GM12878 (cell line): ENCODE measurements around the gene OPN3. TPM values are rescaled to one million over a fixed set of nuclear protein-coding genes. Genes with fewer than 3 reads are reported as not detected.

ENCODE experiments used
- ATAC-seq: fragments of 200-7000 bp; cut with Tn5 transposase; 3 replicates; pipeline ENCODE4 v1.9.1; 2020; ENCODE audit warnings: mild to moderate bottlenecking, moderate library complexity
- BruUV-seq: library from RNA; stranded (reverse); fragments of 400-500 nt; replicated peaks from 2 replicates; lab custom pipeline; 2021; lab: Mats Ljungman, UMichigan
- CTCF ChIA-PET: fragments of 300-600 bp; sonication (Branson Sonifier 250); formaldehyde crosslinking; extraction: SDS; loops from one replicate; lab custom pipeline; 2021; ENCODE audit warnings: inconsistent platforms; lab: Yijun Ruan, JAX
- POLR2A ChIA-PET: fragments of 350-600 bp; formaldehyde crosslinking; extraction: SDS; loops from one replicate; lab custom pipeline; 2021; ENCODE audit warnings: inconsistent platforms; lab: Charles Lee
- RAD21 ChIA-PET: fragments of 300-600 bp; sonication (Branson Sonifier 250); formaldehyde crosslinking; loops from one replicate; lab custom pipeline; 2023; ENCODE audit warnings: antibody characterized with exemption; ENCODE audit not compliant: unreplicated experiment; lab: Charles Lee
- SMC1A ChIA-PET: fragments of 300-600 bp; sonication (Branson Sonifier 250); formaldehyde crosslinking; loops from one replicate; lab custom pipeline; 2023; ENCODE audit not compliant: unreplicated experiment, uncharacterized antibody; lab: Charles Lee
- DNase-seq: peaks from one replicate; pipeline ENCODE4 v3.0.0-alpha.2; 2011; ENCODE audit warnings: low read depth, low spot score
- FAIRE-seq: peaks from 3 replicates; lab custom pipeline; 2011; peaks lifted over from hg19 to GRCh38; lab: Jason Lieb, UNC
- H2AFZ ChIP-seq: 2 replicates; pipeline ENCODE4 v1.6.0; 2011; ENCODE audit warnings: low read depth, low read length, control low read depth; ENCODE audit not compliant: control insufficient read depth
- H3K27ac ChIP-seq: 2 replicates; pipeline ENCODE4 v1.5.1; 2011; ENCODE audit warnings: control low read depth; ENCODE audit not compliant: control insufficient read depth, insufficient read depth
- H3K27me3 ChIP-seq, 2 experiments: replicated peaks in 1 of 2; 2 replicates each; pipeline versions ENCODE4 v1.6.0 to v1.6.1; 2011; ENCODE audit warnings: low read length in 1 of 2; ENCODE audit not compliant: control insufficient read depth in 2 of 2, insufficient read depth in 2 of 2
- H3K36me3 ChIP-seq, 2 experiments: 2 replicates each; pipeline ENCODE4 v1.5.1; 2011; ENCODE audit warnings: low read length in 1 of 2; ENCODE audit not compliant: control insufficient read depth in 2 of 2, insufficient read depth in 2 of 2
- H3K4me1 ChIP-seq: 2 replicates; pipeline ENCODE4 v1.6.1; 2011; ENCODE audit warnings: mild to moderate bottlenecking, low read length, moderate library complexity, mixed read lengths; ENCODE audit not compliant: control insufficient read depth, insufficient read depth
- H3K4me2 ChIP-seq: 2 replicates; pipeline ENCODE4 v1.6.0; 2011; ENCODE audit warnings: control low read depth; ENCODE audit not compliant: control insufficient read depth, insufficient read depth
- H3K4me3 ChIP-seq: fragments of 200-600 bp; sonication (generic); 2 replicates; pipeline ENCODE4 v1.5.1; 2016
- H3K79me2 ChIP-seq: 2 replicates; pipeline ENCODE4 v1.6.0; 2011; ENCODE audit warnings: low read length; ENCODE audit not compliant: control insufficient read depth, insufficient read depth
- H3K9ac ChIP-seq: 2 replicates; pipeline ENCODE4 v1.8.0; 2011; ENCODE audit warnings: low read length, control low read depth, mixed read lengths; ENCODE audit not compliant: control insufficient read depth, insufficient read depth
- H3K9me3 ChIP-seq: replicated peaks from 3 replicates; pipeline ENCODE4 v1.5.1; 2011; ENCODE audit warnings: mild to moderate bottlenecking, low read length; ENCODE audit not compliant: control insufficient read depth, insufficient read depth
- H4K20me1 ChIP-seq: 2 replicates; pipeline ENCODE4 v1.6.0; 2011; ENCODE audit not compliant: control insufficient read depth, insufficient read depth
- CREM ChIP-seq: IDR thresholded peaks from 2 replicates; pipeline ENCODE4 v1.6.1; 2014; ENCODE audit warnings: antibody characterized with exemption, low read depth
- E2F4 ChIP-seq: IDR thresholded peaks from 2 replicates; pipeline ENCODE4 v1.6.1; 2012; ENCODE audit warnings: low read depth, low read length, improper control_type of control experiment
- EED ChIP-seq: sonication (generic); IDR thresholded peaks from 2 replicates; pipeline ENCODE4 v1.6.1; 2016; ENCODE audit warnings: antibody characterized with exemption, low read depth
- KLF5 ChIP-seq: fragments of 450-650 bp; IDR thresholded peaks from 2 replicates; pipeline ENCODE4 v1.6.1; 2014; ENCODE audit warnings: mild to moderate bottlenecking; ENCODE audit not compliant: partially characterized antibody
- NFYB ChIP-seq: IDR thresholded peaks from 2 replicates; pipeline ENCODE4 v1.6.1; 2011; ENCODE audit warnings: low read depth, mild to moderate bottlenecking, low read length, improper control_type of control experiment, moderate library complexity; ENCODE audit not compliant: insufficient read depth
- NRF1 ChIP-seq: conservative IDR thresholded peaks from 2 replicates; pipeline ENCODE4 v1.6.1; 2011; ENCODE audit warnings: mild to moderate bottlenecking, low read depth, low read length, improper control_type of control experiment
- POU2F2 ChIP-seq: IDR thresholded peaks from 3 replicates; pipeline ENCODE4 v1.6.1; 2011; ENCODE audit warnings: low read depth, mild to moderate bottlenecking, low read length, borderline replicate concordance
- ZBED1 ChIP-seq: IDR thresholded peaks from 2 replicates; pipeline ENCODE4 v1.6.1; 2016; ENCODE audit warnings: borderline replicate concordance
- WGBS: methylation state at CpG from one replicate; pipeline ENCODE4 v1.1.6; 2016; ENCODE audit warnings: low lambda C conversion rate; ENCODE audit not compliant: insufficient replicate concordance, insufficient coverage; ENCODE audit errors: missing lambda C conversion rate; 5-methylcytosine and 5-hydroxymethylcytosine counted together
- in situ Hi-C: fragments of 300-500 bp; cut with MboI; formaldehyde crosslinking; loops from 9 replicates; pipeline ENCODE4 v1.14.3; 2018; ENCODE audit warnings: mixed read lengths
- intact Hi-C: fragments of 100-400 bp; cut with micrococcal nuclease; formaldehyde crosslinking; loops from one replicate; pipeline ENCODE4 v1.14.2; 2022; ENCODE audit not compliant: unreplicated experiment
- polyA plus RNA-seq, 11 experiments: library from polyadenylated mRNA; depleted of rRNA in 4 of 11; unstranded in 6 of 11; stranded (reverse) in 5 of 11; fragments of >200 nt; fragmentation: Nextera tagmentation in 4 of 11; fragmentation: Illumina TruSeq in 1 of 11; extraction: Ambion mirVana in 4 of 11; extraction: Trizol in 1 of 11; gene quantifications; 1 replicate in 1 of 11; 2 replicates in 10 of 11; pipeline versions ENCODE4 v1.2.1 to v1.2.3, GENCODE V29; 2011 to 2016; ENCODE audit warnings: inconsistent platforms in 2 of 11, missing spikeins in 2 of 11, low read depth in 1 of 11
- total RNA-seq, 4 experiments: library from RNA; depleted of rRNA in 3 of 4; stranded (reverse); fragments of >200 nt in 3 of 4; fragmentation: Illumina TruSeq in 1 of 4; extraction: Trizol in 1 of 4; gene quantifications; 2 replicates each; pipeline versions ENCODE4 v1.2.1 to v1.2.3, GENCODE V29; 2013 to 2021
- TF ChIP-seq, protein P1 (sequence below): fragments of 450-650 bp; IDR thresholded peaks from 2 replicates; pipeline ENCODE4 v1.6.1; 2017; ENCODE audit warnings: mild to moderate bottlenecking, moderate library complexity

OPN3 gene
- total and polyA plus RNA-seq, 10 of the 15 experiments (the other 5 are each of a cell fraction or from before 2014, with no cell fraction given): 0.26 to 12.2 (median 7.4) TPM

- TF ChIP-seq, protein P1, sequence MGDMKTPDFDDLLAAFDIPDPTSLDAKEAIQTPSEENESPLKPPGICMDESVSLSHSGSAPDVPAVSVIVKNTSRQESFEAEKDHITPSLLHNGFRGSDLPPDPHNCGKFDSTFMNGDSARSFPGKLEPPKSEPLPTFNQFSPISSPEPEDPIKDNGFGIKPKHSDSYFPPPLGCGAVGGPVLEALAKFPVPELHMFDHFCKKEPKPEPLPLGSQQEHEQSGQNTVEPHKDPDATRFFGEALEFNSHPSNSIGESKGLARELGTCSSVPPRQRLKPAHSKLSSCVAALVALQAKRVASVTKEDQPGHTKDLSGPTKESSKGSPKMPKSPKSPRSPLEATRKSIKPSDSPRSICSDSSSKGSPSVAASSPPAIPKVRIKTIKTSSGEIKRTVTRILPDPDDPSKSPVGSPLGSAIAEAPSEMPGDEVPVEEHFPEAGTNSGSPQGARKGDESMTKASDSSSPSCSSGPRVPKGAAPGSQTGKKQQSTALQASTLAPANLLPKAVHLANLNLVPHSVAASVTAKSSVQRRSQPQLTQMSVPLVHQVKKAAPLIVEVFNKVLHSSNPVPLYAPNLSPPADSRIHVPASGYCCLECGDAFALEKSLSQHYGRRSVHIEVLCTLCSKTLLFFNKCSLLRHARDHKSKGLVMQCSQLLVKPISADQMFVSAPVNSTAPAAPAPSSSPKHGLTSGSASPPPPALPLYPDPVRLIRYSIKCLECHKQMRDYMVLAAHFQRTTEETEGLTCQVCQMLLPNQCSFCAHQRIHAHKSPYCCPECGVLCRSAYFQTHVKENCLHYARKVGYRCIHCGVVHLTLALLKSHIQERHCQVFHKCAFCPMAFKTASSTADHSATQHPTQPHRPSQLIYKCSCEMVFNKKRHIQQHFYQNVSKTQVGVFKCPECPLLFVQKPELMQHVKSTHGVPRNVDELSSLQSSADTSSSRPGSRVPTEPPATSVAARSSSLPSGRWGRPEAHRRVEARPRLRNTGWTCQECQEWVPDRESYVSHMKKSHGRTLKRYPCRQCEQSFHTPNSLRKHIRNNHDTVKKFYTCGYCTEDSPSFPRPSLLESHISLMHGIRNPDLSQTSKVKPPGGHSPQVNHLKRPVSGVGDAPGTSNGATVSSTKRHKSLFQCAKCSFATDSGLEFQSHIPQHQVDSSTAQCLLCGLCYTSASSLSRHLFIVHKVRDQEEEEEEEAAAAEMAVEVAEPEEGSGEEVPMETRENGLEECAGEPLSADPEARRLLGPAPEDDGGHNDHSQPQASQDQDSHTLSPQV: no peak
- TF ChIP-seq NRF1: no peak
These were observed 18.1 kb upstream of the OPN3 start (continued) for GRCh38 chr1:241658081-241658793.

- ATAC-seq (no peak), FAIRE-seq (no peak), DNase-seq (no peak)
- TF ChIP-seq ZBED1 (no peak), CREM (no peak), KLF5 (no peak), EED (no peak), NFYB (no peak), E2F4 (no peak), POU2F2 (no peak)
- no peak overlapping the region for H3K4me3 ChIP-seq
- POLR2A ChIA-PET: no interaction called here
- RAD21 ChIA-PET: no interaction called here
- no peaks in the 10 kb centered on the region; a peak in 1 of 4 replicates for H3K27me3 ChIP-seq
- no peak overlapping the region for H3K27ac ChIP-seq
- no peaks in the 10 kb centered on the region for H3K4me1 ChIP-seq
- H3K79me2 ChIP-seq: no peaks in the 10 kb centered on the region
- in situ Hi-C loops: no loop called here
- H3K36me3 ChIP-seq: no peaks in the 10 kb centered on the region
- H4K20me1 ChIP-seq: no peaks in the 10 kb centered on the region
- H2AFZ ChIP-seq: no peak overlapping the region
- intact Hi-C loops: no loop called here
- no TSS peak for BruUV-seq
- CTCF ChIA-PET: interaction anchor here (0.9 kb wide), 1 partner anchor 44 kb away, joined by 4 read pairs; no protein-coding TSS in a partner anchor
- WGBS: 6% methylated on average over 1 of the region's 1 CpG
- SMC1A ChIA-PET: no interaction called here
- H3K9me3 ChIP-seq: no peaks in the 10 kb centered on the region
- H3K4me2 ChIP-seq: no peak overlapping the region
- H3K9ac ChIP-seq: no peak overlapping the region
These were observed 14.5 kb upstream of the OPN3 start for GRCh38 chr1:241654641-241655040.
